ENCODE results near the gene GPC6.

The GPC6 gene

GRCh38 chr13:93345024-93345423 lies 118.4 kb downstream of the GPC6 start:
- no peak for TF ChIP-seq CTCF (IDR thresholded peaks at IDR 0.05; ENCODE audit: low read depth, low read length, missing control alignments)
- no peak for DNase-seq (ENCODE audit: extremely low read depth, low read depth)
- no peak overlapping the region for H3K4me3 ChIP-seq (replicated peaks; ENCODE audit: low read depth, low read length)

- no peak for DNase-seq (ENCODE audit: extremely low read depth, low read depth)
- no peak for TF ChIP-seq CTCF (IDR thresholded peaks at IDR 0.05; ENCODE audit: low read depth, low read length, missing control alignments)
Observed at GRCh38 chr13:93345770-93346169, 119.2 kb downstream of the GPC6 start.

GRCh38 chr13:93352616-93353015 lies 126.0 kb downstream of the GPC6 start:
- TF ChIP-seq CTCF (IDR thresholded peaks at IDR 0.05; ENCODE audit: low read depth, low read length, missing control alignments), result no peak

More at GRCh38 chr13:93345770-93346169, 119.2 kb downstream of the GPC6 start:
- no peak overlapping the region for H3K4me3 ChIP-seq (replicated peaks; ENCODE audit: low read depth, low read length)

GRCh38 chr13:93355094-93355493 lies 128.5 kb downstream of the GPC6 start:
- no peak for DNase-seq (ENCODE audit: extremely low read depth, low read depth)
- no peak for TF ChIP-seq CTCF (IDR thresholded peaks at IDR 0.05; ENCODE audit: low read depth, low read length, missing control alignments)
- H3K4me3 ChIP-seq (replicated peaks; ENCODE audit: low read depth, low read length), result no peak overlapping the region

More at GRCh38 chr13:93352616-93353015, 126.0 kb downstream of the GPC6 start:
- no peak for DNase-seq (ENCODE audit: extremely low read depth, low read depth)
- H3K4me3 ChIP-seq (replicated peaks; ENCODE audit: low read depth, low read length), result no peak overlapping the region

GRCh38 chr13:93356469-93356868 lies 129.9 kb downstream of the GPC6 start:
- H3K4me3 ChIP-seq (replicated peaks; ENCODE audit: low read depth, low read length), result no peak overlapping the region
- DNase-seq (ENCODE audit: extremely low read depth, low read depth), result no peak

GRCh38 chr13:93360021-93360420 lies 133.4 kb downstream of the GPC6 start:
- DNase-seq (ENCODE audit: extremely low read depth, low read depth), result no peak
- TF ChIP-seq CTCF (IDR thresholded peaks at IDR 0.05; ENCODE audit: low read depth, low read length, missing control alignments), result no peak
- no peak overlapping the region for H3K4me3 ChIP-seq (replicated peaks; ENCODE audit: low read depth, low read length)

More at GRCh38 chr13:93356469-93356868, 129.9 kb downstream of the GPC6 start:
- TF ChIP-seq CTCF (IDR thresholded peaks at IDR 0.05; ENCODE audit: low read depth, low read length, missing control alignments), result no peak

- no peak for TF ChIP-seq CTCF (IDR thresholded peaks at IDR 0.05; ENCODE audit: low read depth, low read length, missing control alignments)
- no peak overlapping the region for H3K4me3 ChIP-seq (replicated peaks; ENCODE audit: low read depth, low read length)
- no peak for DNase-seq (ENCODE audit: extremely low read depth, low read depth)
Observed at GRCh38 chr13:93361703-93362102, 135.1 kb downstream of the GPC6 start.
